Stimulated activated CD4-positive, alpha-beta T cell treated with anti-CD3 and anti-CD28 coated beads, Interleukin-1b, Interleukin-23, amount 100 ng/mL, for 48 hours (primary cell): ENCODE measurements around the gene CRTC1.

Experiments
- DNase-seq: peaks from one replicate; pipeline ENCODE4 v3.0.0-alpha.2; 2020

The CRTC1 gene

DNA sequence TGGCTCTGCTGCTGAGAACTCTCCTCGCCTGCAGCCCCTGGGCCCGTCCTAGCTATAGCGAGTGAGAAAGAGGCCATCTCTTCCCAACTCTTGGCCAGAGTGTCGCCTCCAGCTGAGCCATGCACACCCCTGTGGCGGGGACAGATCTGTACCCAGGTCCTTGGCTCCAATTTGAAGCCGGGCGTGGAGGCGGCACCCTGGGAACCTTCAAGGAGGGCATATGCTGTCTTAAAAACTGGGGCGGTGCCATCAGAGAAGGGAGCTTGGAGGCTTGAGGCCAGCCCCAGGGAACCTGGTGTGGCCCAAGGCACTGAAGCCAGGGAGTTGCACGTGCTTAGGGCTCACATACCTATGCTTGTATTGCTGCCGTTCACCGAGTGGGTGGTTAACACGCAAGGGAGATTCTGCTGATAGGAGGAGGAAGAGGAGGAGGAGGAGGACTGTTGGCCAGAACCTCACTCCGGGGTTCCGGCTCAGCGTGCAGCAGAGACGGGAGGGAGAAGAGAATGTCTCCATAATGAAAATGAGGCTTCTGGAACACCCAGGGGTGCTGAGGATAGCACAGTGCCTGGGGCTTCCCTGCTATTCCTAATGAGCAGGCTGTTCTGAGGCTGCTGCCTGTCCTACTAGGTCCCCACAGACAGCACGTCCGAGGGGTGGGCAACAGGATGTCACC is 67.0 kb downstream of the CRTC1 start:
- DNase-seq: no peak

GRCh38 chr19:18751571-18751970 is 68.1 kb downstream of the CRTC1 start:
- DNase-seq: no peak

DNA sequence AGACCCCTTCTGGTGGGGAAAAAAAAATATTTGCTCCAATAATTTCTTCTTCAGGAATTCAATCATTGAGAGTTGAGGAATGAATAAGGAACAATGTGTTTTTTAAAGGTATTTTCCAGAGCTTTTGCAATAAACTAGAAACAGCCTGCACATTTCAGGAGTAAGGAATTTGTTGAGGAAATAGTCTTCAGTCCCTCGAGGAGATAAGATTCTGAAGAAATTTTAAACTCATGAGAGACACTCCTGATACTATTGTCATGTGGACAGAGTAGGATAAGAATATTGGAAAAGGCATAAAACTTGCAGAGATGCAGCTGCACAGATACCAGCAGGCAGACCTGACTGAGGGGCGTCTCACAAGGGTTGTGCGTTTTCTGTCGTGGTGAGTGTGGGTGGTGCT is 71.0 kb downstream of the CRTC1 start:
- no peak for DNase-seq

DNA sequence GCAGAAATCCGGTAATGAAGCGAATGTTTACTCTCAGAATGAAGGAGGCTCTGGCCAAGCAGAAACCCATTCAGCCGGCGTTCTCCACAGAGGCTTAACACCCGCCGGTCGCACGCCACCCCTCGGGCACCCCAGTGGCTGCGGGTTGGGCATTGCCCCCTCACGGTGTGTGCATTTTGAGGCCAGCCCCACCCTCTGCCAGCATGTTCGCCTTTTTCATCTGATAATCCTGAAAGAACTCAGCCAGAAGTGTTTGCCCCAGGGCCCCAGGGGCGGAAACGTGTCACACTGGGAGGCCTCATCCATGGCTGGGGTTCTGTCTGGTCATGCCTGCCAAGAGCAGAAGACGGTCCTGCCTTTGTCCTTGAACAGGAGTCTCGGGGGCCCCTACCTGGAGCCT is 73.4 kb downstream of the CRTC1 start:
- no peak for DNase-seq

GRCh38 chr19:18759304-18759994 is 76.0 kb downstream of the CRTC1 start:
- no peak for DNase-seq

- DNase-seq: no peak
Observed at GRCh38 chr19:18759995-18760426, 76.5 kb downstream of the CRTC1 start.

DNA sequence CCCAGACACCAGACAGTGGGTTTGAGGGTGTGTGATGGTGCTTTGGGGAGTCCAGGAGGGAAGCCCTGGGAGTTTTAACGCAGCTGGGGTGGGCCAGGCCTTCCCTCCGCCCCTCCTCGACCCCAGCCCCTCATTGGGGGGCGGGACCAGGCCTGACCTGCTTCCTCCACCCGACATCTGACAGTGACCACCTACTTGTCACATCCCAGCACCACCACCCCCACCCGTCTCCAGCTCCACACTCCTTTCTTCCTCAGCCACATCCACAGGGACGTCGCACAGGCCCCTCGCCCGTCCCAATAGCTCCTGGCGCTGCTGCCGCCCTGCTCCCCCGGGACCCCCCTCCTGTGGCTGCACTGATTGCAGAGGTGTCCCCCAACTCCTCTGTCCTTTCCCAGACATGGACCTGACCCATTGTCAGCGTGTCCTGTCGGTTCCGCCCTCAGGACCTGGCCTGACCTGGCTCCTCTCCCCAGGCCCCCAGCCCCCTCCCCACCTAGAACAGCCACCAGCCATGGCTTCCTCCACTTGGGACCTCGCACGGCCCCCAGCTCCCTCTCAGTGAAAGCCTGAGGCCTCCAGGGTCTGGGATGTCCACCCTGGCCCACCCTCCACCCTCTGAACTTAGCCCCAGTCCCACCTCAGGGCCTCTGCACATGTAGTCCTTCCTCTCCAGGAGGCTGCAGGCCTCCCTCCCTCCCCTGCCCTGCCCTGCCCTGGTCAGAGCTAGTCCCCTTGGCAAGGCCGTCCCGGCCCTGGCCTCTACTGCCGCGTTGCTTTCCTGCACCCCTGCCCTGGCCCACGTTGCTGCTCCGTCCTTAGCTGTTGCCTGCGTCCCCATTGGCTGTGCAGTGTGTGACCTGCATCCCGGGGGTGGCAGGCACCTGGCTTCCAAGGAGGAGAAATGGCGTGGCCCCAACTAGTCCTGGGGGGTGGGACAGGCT is 77.2 kb downstream of the CRTC1 start:
- no peak for DNase-seq

DNA sequence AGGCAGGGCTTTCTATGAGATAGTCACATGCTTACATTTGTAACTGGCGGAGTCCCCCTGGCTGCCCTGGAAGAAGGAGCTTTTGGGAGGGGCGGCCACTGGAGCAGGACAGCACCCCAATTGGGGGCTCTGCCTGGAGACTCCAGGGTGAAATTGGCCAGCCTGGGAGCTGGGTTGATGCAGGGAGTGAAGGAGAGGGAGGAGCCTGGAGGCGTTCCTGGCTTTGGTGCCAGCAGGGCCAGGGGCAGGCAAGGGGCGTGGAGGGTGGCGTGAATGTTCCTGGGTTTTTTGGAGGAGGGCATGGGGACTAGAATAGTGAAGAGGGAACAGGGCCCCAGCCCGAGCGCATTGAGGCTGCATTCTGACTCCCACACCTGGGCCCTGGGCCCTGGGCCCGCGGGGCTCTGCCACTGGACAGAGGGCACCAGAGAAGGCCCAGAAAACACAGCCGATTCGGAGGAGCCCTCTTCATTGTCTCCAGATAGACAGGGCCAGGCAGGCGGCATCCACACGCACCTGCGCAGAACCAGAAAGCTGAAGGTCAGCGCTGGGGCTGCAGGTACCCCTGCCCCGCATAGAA is 78.1 kb downstream of the CRTC1 start:
- DNase-seq: no peak

DNA sequence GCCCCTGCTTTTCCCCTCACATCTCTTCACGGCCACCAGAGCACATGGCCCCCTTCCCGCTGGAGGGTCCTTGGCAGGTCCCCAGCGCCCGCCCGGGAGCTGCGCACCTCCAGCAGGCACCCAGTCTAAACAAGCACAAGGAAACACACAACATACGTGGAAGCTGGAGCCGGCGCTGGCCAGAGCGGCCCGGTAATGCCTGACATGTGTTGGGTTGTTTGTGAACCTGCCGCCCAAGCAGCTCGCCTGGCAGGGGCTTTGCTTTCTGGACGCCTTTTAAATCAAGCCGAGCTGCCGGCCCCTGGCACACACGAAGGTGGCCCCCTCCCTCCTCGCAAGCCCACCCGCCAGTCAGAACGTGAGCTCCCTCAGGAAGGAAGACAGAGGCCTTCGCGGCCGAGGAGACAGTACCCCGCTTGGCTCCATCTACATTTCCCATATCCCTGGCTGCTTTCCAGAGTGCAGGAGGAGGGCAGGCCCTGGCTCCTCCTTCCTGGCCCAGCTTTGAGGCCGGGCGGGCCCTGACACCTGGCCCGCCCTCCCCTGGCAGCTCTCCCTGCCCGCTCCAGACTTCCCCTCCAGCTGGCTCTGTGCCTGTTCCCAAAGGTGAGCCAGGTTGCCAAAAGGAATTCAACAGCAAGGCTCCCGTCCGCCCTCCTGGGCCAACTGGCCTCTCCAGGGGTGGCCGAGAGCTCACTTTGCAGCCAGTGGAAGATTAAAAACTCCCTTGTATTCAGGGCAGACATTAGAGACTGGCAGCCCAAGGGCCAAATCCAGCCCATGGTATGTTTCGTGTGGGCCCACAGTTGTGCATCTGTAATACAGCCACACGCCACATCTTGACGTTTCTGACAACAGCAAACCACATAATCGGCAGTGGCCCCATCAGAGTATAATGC is 78.9 kb downstream of the CRTC1 start:
- no peak for DNase-seq

GRCh38 chr19:18763674-18764590 is 80.5 kb downstream of the CRTC1 start:
- no peak for DNase-seq

GRCh38 chr19:18764591-18765051 is 81.1 kb downstream of the CRTC1 start:
- DNase-seq: no peak

- DNase-seq: no peak
Observed at GRCh38 chr19:18765224-18765623, 81.7 kb downstream of the CRTC1 start.

- DNase-seq: no peak
Observed at GRCh38 chr19:18768046-18768771, 84.7 kb downstream of the CRTC1 start.

DNA sequence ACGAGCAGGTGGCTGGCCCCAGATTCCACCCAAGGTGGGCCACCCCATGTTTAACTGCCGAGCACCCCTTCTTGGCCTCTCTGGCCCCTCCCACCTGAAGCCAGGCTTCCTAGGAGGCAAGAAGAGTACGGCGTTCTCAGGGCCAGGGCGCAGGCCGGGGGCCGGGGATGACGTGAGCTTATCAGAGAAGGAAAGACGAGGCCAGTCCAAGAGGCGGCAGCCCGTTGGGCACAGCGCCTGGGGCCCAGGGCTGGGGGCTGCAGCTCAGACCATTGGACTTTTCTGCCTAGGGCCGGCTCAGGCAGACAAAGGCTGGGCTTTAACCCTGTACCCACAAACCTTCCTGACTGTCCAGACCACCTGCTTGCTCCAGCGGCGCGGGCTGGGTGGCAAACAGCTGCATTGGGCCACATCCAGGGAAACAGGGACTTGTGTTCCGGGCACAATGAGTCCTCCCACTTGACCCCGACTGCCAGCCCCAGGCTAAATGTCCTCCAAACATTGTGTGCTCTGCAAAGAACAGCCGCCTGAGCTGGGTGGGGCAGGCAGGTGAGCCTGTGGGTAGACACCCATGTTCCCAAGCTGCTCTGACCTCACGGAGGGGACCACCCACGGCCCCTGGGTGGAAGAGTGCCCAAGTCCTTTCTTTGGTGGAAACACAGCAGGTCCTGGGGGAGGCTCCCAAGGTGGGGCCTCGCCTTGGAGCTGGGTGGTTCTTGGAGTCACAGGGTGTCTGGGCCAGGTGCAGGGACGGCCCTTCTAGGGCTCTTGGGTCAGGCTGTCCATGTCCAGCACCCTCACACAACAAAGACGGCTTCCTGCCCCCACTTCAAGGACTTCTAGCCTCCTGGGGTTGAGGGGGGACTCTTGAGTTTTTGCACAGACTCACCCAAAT is 85.8 kb downstream of the CRTC1 start:
- no peak for DNase-seq

DNA sequence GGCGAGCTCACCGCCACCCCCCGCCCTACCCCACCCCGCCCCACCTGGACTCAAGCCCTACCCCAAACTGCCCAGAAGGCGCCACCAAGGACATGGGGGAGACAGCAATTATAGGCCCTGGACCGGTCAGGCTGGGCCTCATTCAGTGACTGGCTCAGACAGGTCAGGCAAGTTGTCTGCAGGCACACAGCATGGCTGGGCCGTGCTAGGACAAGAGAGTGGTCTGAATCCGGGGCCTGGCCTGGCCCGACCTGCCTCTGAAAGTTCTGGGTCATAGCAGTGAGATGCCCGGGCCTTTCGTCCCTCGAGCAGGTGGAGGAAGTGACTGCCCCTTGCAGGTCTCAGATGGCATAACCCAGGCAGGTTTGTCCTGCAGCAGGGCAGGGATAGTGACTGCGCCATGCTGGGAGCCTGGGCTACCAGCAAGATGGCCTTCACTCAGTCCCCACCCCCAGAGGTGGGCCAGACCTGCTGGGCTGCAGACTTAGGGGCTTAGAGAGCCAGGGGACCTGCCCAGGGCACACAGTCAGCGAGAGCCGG is 86.6 kb downstream of the CRTC1 start:
- no peak for DNase-seq

DNA sequence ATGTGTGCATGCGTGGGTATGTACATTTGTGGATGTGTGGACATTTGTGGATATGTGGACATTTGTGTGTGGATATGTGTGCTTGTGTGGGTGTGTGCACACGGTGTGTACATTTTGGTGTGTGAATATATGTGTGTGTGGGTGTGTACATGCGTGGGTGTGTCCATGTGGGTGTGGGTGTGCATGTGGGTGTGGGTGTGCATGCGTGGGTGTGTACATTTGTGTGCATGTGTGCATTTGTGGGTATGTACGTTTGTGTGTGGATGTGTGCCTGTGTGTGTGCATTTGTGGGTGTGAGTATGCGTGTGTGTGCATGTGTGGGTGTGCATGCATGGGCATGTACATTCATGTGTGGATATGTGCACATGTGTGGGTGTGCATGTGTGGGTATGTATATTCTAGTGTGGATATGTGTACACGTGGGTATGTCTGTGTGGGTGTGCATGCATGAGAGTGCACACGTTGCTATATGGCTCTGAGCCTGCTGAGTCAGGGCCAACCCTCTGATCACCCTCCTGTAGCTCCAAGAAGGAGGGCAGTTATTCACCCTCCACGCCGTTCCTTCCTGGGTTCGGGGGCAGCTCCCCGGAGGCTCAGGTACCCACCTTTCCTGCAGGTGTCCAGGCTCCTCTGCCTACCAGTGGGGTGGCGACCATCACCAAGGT is 87.3 kb downstream of the CRTC1 start:
- DNase-seq: no peak

DNA sequence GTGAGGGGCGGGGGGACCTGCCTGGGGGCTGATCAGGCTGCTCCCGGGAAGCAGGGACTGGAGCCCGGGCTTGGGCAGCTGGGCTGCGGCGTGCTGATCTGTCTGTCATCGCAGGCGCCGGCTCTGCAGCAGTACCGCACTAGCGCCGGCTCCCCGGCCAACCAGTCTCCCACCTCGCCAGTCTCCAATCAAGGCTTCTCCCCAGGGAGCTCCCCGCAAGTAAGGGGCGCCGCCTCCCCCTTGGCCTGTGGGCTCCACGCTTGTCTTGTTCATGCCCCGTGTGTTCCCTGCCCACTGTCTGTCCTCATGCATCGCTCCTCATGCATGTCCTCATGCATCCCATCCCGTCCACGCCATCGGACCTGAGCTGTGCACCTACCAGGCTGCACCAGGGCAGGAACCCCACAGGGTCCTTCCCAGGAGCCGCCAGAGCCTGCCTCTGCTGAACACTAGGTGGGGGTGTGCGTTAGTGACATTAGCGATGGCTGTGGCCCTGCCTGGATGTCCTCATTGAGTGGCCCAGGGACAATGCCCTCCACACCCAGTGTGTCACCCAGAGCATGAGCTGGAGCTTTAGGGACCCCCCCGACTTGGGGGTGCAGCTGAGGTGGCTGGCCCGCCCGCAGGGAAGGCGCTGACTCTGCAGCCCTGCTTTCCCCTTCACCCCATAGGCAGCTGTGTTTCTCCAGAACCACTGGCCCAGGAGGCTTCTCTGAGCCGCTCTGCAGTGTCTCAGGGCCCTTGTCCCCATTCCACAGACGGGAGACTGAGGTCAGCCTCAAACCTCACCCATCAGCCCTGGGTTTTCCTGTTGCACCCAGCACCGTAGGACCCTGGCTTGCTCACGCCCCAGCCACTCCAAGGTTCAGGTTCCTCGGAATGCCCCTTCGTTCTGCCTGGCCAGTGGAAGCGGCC is 88.1 kb downstream of the CRTC1 start:
- no peak for DNase-seq
